ENCODE data around the gene RABL2B. TPM values are rescaled to one million over a fixed set of nuclear protein-coding genes. Genes with fewer than 3 reads are reported as not detected.

The RABL2B gene
- total RNA-seq, 2 donors from 2014 or later, result 35.4 to 35.5 TPM

DNA sequence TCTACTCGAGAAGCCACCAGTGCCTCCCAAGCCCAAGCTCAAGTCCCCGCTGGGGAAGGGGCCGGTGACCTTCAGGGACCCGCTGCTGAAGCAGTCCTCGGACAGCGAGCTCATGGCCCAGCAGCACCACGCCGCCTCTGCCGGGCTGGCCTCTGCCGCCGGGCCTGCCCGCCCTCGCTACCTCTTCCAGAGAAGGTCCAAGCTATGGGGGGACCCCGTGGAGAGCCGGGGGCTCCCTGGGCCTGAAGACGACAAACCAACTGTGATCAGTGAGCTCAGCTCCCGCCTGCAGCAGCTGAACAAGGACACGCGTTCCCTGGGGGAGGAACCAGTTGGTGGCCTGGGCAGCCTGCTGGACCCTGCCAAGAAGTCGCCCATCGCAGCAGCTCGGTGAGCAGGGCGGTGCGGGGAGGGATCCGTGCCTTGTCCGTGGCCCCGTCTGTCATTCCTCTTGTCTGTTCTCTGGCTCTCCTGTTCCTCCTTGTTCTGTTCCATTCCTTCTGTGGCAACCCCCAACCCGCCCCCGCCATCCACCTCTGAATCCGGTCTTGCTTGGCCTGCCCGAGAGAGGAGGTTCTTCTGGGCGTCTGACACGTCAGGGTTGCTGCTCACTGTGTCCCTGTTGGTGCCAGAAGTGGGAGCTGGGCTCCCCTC lies 61.3 kb downstream of the RABL2B start:
- Histone ChIP-seq H3K9me3 (ENCODE audit: control insufficient read depth, low read length) (no peaks in the 10 kb centered on the region), H3K4me1 (ENCODE audit: control insufficient read depth, insufficient read depth, low read length) (no peaks in the 10 kb centered on the region), H3K27me3 (ENCODE audit: control insufficient read depth, insufficient read depth, low read length, poor library complexity, severe bottlenecking) (peaks cover 54% of the 10 kb centered on the region), H3K9ac (ENCODE audit: extremely low read depth, low read length, poor library complexity, severe bottlenecking) (no peak overlapping the region), H3K36me3 (ENCODE audit: control insufficient read depth, insufficient read depth, low read length) (peaks cover 5% of the 10 kb centered on the region), H3K4me3 (ENCODE audit: low read length) (no peak overlapping the region), H3K27ac (ENCODE audit: low read depth, low read length) (no peak overlapping the region)
- Mint-ChIP-seq H3K27ac (no peak overlapping the region), H3K4me3 (no peak overlapping the region), H3K9me3 (no peaks in the 10 kb centered on the region), H3K27me3 (ENCODE audit: insufficient read depth) (peaks cover 61% of the 10 kb centered on the region), H3K36me3 (ENCODE audit: low read depth) (peaks cover 22% of the 10 kb centered on the region), H3K4me1 (no peaks in the 10 kb centered on the region)
- WGBS, 2 experiments (ENCODE audit: insufficient coverage in 1 of 2, insufficient read length in 1 of 2), result 92 to 93% methylated on average over 15 to 33 of the region's 33 CpGs
- DNase-seq, result no peak
- TF ChIP-seq, protein P1, sequence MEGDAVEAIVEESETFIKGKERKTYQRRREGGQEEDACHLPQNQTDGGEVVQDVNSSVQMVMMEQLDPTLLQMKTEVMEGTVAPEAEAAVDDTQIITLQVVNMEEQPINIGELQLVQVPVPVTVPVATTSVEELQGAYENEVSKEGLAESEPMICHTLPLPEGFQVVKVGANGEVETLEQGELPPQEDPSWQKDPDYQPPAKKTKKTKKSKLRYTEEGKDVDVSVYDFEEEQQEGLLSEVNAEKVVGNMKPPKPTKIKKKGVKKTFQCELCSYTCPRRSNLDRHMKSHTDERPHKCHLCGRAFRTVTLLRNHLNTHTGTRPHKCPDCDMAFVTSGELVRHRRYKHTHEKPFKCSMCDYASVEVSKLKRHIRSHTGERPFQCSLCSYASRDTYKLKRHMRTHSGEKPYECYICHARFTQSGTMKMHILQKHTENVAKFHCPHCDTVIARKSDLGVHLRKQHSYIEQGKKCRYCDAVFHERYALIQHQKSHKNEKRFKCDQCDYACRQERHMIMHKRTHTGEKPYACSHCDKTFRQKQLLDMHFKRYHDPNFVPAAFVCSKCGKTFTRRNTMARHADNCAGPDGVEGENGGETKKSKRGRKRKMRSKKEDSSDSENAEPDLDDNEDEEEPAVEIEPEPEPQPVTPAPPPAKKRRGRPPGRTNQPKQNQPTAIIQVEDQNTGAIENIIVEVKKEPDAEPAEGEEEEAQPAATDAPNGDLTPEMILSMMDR (conservative IDR thresholded peaks at IDR 0.05), result no peak

DNA sequence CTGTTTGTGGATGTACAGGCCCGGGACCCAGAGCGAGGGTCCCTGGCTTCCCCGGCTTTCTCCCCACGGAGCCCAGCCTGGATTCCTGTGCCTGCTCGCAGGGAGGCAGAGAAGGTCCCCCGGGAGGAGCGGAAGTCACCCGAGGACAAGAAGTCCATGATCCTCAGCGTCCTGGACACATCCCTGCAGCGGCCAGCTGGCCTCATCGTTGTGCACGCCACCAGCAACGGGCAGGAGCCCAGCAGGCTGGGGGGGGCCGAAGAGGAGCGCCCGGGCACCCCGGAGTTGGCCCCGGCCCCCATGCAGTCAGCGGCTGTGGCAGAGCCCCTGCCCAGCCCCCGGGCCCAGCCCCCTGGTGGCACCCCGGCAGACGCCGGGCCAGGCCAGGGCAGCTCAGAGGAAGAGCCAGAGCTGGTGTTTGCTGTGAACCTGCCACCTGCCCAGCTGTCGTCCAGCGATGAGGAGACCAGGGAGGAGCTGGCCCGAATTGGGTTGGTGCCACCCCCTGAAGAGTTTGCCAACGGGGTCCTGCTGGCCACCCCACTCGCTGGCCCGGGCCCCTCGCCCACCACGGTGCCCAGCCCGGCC lies 62.1 kb downstream of the RABL2B start:
- TF ChIP-seq, protein P1 (conservative IDR thresholded peaks at IDR 0.05), result peak; percentile 22
- peaks cover 28% of the 10 kb centered on the region for H3K36me3 Mint-ChIP-seq (ENCODE audit: low read depth)
- no peak overlapping the region for H3K4me3 ChIP-seq (ENCODE audit: low read length)
- H3K4me1 Mint-ChIP-seq, result no peaks in the 10 kb centered on the region
- peaks cover 54% of the 10 kb centered on the region for H3K27me3 ChIP-seq (ENCODE audit: control insufficient read depth, insufficient read depth, low read length, poor library complexity, severe bottlenecking)
- H3K9ac ChIP-seq (ENCODE audit: extremely low read depth, low read length, poor library complexity, severe bottlenecking), result no peak overlapping the region
- DNase-seq, result no peak
- H3K36me3 ChIP-seq (ENCODE audit: control insufficient read depth, insufficient read depth, low read length), result peaks cover 4% of the 10 kb centered on the region
- H3K27ac Mint-ChIP-seq, result no peak overlapping the region
- H3K27ac ChIP-seq (ENCODE audit: low read depth, low read length), result no peak overlapping the region
- H3K27me3 Mint-ChIP-seq (ENCODE audit: insufficient read depth), result peaks cover 67% of the 10 kb centered on the region
- H3K4me1 ChIP-seq (ENCODE audit: control insufficient read depth, insufficient read depth, low read length), result no peaks in the 10 kb centered on the region
- 89 to 91% methylated on average over 17 to 32 of the region's 32 CpGs for WGBS, 2 experiments (ENCODE audit: insufficient coverage in 1 of 2, insufficient read length in 1 of 2)
- peak overlapping the region; percentile 26 for H3K4me3 Mint-ChIP-seq
- H3K9me3 Mint-ChIP-seq, result no peaks in the 10 kb centered on the region
- H3K9me3 ChIP-seq (ENCODE audit: control insufficient read depth, low read length), result no peaks in the 10 kb centered on the region

DNA sequence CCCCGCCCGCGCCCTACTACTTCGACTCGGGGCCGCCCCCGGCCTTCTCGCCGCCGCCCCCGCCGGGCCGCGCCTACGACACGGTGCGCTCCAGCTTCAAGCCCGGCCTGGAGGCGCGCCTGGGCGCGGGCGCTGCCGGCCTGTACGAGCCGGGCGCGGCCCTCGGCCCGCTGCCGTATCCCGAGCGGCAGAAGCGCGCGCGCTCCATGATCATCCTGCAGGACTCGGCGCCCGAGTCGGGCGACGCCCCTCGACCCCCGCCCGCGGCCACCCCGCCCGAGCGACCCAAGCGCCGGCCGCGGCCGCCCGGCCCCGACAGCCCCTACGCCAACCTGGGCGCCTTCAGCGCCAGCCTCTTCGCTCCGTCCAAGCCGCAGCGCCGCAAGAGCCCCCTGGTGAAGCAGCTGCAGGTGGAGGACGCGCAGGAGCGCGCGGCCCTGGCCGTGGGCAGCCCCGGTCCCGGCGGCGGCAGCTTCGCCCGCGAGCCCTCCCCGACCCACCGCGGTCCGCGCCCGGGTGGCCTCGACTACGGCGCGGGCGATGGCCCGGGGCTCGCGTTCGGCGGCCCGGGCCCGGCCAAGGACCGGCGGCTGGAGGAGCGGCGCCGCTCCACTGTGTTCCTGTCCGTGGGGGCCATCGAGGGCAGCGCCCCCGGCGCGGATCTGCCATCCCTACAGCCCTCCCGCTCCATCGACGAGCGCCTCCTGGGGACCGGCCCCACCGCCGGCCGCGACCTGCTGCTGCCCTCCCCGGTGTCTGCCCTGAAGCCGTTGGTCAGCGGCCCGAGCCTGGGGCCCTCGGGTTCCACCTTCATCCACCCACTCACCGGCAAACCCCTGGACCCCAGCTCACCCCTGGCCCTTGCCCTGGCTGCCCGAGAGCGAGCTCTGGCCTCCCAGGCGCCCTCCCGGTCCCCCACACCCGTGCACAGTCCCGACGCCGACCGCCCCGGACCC lies 62.9 kb downstream of the RABL2B start:
- Mint-ChIP-seq H3K9me3 (no peaks in the 10 kb centered on the region), H3K4me3 (peak overlapping the region; percentile 26), H3K4me1 (no peaks in the 10 kb centered on the region), H3K27me3 (ENCODE audit: insufficient read depth) (peaks cover 70% of the 10 kb centered on the region), H3K36me3 (ENCODE audit: low read depth) (peaks cover 24% of the 10 kb centered on the region), H3K27ac (no peak overlapping the region)
- no peak overlapping the region for H3K9ac ChIP-seq (ENCODE audit: extremely low read depth, low read length, poor library complexity, severe bottlenecking)
- H3K27me3 ChIP-seq (ENCODE audit: control insufficient read depth, insufficient read depth, low read length, poor library complexity, severe bottlenecking), result peaks cover 54% of the 10 kb centered on the region
- H3K36me3 ChIP-seq (ENCODE audit: control insufficient read depth, insufficient read depth, low read length), result no peaks in the 10 kb centered on the region
- no peaks in the 10 kb centered on the region for H3K9me3 ChIP-seq (ENCODE audit: control insufficient read depth, low read length)
- DNase-seq, result peak; percentile 67
- TF ChIP-seq, protein P1 (conservative IDR thresholded peaks at IDR 0.05), result no peak
- 17 to 38% methylated on average over 27 to 132 of the region's 132 CpGs for WGBS, 2 experiments (ENCODE audit: insufficient coverage in 1 of 2, insufficient read length in 1 of 2)
- H3K4me3 ChIP-seq (ENCODE audit: low read length), result no peak overlapping the region
- no peak overlapping the region for H3K27ac ChIP-seq (ENCODE audit: low read depth, low read length)
- no peaks in the 10 kb centered on the region for H3K4me1 ChIP-seq (ENCODE audit: control insufficient read depth, insufficient read depth, low read length)

All from endodermal cell (in vitro differentiated cells).